ENCODE results near the gene IRAG1.

IRAG1 gene

GRCh38 chr11:10645212-10645795 lies 48.3 kb downstream of the IRAG1 start:
- DNase-seq = no peak
